GOT3 (cell line): ENCODE results near the gene SNRNP200.

Experiments used
- DNase-seq: peaks from one replicate; lab custom pipeline; 2025; ENCODE audit warnings: mixed read lengths; lab: John Stamatoyannopoulos, UW

Gene SNRNP200

DNA sequence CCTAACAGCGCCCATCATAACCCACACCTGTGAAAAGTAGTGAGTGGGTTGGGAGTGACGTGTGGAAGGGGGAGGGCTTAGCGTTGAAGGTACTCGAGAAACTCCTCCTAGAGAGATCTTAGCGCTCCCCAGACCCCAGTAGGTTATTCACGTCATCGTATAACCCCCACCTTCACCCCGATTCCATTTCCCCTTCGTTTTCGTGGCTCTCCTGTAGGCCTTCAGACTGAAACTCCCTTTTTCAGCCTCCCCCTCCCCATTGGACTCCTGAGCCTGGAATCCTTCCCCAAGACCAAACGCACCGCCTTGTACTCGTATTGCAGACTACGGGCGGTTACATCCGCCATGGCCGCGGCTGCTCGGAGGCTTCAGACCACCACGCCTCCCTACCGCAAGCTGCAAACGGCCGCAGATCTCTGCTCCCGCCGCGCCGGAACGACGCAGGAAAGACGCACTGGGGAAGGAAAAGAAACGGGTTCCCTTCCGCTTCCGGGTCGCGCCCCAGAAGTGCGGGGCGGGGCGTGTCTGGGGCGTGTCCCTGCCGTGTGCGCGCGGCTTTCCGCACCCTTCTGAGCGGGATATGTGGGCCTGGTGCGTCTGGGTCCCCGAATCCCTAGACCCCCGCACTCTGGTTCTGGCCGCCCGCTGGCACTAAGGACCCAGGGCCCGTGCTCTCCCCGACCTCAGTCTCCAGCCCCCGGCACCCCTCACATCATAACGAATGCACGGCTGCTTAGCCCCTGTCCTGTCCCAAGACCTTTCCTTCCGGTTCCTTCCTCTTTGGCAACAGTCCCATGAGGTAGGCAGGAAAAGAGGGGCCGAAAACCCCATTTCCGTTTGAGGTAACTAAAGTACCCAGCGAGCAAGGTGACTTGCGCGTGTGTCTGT lies at the start of gene SNRNP200:
SNRNP200 (minus strand) TSS at position 456 of the 888 bp plus-strand sequence; CDS start at position 347, 109 bp downstream.
- peak; percentile 51 for DNase-seq

DNA sequence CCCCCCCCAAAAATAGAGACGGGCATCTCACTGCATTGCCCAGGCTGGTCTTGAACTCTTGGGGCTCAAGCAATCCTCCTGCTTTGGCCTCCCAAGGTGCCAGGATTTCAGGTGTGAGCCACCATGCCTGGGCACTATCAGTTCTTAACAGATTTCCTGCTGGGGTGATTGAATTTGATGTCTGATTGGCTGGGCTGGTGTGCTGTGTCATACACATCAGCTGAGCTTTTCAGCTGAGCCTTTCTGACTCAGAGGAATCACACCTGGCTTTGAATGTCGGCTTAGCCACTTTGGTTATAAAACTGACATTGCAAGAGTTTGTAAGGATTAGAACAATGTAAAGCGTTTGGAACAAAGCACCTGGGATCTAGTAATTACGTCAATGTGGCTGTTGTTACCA lies 49.1 kb upstream of the SNRNP200 start:
- DNase-seq: no peak

DNA sequence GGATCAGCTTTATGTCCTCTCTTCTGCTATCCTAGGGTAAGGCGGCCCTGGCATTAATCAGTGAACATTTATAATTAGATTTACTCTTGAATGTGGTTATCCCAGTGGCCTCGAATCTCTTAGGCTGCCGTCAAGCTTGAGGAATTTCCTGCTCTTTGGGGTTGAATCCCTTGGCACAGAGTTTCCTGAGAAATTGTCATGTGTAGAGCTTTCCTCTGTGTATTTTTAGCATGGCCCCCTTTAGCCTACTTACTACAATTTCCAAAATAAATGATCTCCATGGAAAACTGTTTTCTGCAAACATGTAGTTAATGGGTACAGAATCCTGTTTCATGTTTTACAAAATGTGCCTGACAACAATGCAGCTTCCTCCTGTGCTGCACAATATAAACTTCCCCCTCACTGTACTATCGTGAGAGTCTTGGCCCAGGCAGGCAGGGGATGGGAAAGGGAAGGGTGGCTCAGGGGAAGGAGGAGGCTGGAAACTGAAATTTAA lies 48.3 kb upstream of the SNRNP200 start:
- peak; percentile 8 for DNase-seq

DNA sequence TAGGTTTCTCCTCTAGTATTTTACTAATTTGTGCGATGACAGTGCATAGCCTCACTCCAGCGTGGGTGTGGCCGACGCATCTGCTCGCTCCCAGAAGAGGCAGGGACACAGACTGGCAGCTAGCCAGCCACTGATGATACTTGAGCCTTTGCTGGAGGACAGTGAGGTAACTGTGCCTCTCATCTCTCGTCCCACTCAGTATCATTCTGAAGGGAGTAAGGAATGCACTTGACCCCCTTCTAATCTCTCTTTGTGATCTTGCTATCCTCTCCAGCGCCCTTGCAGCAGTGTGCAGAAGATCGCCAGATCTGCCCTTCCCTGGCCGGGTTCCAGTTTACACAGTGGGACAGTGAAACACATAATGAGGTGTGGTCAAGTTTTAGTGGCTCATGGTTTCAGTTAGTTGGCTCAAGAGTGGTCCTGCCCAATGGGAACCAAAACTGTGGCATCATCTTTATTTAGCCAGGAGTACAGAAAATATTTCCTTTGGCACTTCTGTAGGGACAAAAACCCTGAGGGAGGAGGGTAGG lies 47.8 kb upstream of the SNRNP200 start:
- no peak for DNase-seq

DNA sequence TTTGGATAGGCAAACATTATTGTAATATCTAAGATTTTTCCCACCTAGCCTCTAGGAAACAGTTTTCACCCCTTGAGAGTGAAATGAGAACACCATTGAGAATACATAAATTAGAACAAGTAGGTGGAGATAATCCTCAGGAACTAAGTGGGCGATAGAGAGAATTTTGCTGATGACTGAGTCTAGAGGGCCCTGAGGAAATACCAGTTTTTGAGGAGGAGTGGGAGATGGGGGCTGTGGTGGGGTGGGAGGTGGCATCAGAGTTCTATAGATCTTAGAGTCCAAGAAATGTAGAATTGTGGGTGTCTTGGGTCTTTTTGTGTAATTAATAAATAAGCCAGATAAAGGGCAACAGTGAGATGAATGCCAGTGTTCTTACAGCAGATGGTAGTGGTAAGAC lies 42.0 kb upstream of the SNRNP200 start:
- no peak for DNase-seq

DNA sequence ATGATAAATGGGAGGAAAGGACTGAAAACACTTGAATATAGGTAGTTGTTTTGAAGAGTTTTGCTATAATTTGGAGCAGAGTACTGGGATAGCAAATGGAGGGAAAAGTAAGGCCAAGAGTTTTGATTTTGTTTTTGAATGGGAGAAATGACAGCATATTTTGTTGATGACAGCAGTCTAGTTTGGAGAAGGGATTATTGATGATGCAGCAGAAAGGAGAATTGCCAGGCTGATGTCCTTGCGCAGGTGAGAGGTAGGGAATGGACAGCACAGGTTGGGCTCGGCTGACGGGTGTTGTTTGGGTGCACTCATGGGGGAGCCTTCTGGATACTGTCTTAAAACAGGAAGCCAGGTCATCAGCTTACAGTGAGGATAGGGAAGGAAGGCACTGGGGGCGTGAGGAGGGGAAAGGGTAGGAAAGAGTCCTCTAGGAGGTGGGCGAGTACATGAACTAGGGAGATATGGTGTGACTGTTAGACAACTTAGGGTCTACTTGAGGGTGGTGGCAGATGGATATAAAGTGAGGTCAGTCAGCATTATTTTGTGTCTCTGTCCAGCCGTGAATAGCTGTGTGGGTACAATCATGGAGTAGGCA lies 40.6 kb upstream of the SNRNP200 start:
- no peak for DNase-seq

DNA sequence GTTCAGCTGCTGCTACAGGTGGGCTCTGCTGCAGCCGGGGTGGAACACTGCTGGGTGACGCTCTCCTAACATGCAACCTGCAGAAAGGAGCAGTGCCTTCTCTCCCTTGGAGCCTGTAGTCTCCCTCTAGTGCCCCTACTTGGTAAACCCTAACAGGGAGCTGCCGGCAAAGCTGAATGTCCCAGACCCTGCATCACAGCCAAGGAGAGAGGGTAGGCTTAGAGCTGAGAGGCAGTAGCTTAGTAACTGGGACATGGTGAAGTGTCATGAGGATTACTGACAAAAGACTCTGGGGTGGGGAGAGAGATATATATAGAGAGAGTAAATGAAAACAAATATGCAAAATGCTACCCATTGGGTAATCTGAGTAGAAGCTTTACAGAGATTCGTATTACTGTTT lies 40.1 kb upstream of the SNRNP200 start:
- DNase-seq: no peak

DNA sequence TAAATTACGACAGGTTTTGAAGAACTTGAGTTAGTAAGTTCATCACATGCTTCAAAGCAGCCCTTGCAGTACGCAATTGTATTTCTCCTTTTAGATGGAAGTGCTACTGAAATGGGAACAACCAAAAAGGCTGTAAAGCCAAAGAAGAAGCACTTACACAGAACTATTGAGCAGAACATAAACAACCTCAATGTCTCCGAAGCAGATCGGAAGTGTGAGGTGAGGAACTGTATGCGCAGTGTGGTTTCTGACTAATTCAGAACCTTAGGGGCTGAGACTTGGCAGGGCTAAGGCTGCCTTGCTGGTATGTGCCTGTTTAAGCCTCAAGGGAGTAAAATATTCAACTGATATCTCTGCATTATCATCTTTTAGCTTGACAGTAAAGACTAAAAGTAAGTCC lies 38.7 kb upstream of the SNRNP200 start:
- no peak for DNase-seq

DNA sequence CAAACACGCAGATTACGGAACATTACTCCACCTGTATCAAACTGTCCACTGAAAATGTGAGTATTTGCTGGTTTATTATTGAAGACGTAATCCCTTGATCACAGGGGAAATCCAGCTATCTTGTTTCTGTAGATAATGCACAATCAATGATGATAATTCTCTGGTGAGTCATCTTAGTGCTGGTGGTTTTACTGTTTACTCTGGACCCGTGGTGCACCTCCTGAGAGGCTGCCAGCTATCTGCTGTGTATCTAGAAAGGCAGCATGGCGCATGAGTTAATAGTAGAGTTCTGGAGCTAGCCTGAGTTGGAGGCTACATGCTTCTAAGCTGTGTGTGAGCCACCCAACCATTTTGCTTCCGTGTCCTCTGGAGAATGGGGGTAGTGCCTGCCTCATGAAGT lies 36.7 kb upstream of the SNRNP200 start:
- DNase-seq: no peak

DNA sequence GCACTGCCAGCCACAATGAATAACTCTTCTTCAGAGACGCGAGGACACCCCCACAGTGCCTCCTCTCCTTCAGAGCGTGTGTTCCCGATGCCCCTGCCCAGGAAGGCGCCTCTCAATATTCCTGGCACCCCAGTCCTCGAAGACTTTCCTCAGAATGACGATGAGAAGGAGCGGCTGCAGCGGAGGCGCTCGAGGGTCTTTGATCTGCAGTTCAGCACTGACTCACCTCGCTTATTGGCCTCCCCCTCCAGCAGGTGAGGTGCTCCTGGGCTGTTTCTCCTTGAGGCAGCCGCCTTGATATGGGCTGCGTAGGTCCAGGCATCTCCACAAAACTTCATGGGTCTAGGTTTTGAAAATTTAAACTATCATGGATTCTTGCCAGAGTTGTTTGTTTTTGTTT lies 36.3 kb upstream of the SNRNP200 start:
- no peak for DNase-seq

DNA sequence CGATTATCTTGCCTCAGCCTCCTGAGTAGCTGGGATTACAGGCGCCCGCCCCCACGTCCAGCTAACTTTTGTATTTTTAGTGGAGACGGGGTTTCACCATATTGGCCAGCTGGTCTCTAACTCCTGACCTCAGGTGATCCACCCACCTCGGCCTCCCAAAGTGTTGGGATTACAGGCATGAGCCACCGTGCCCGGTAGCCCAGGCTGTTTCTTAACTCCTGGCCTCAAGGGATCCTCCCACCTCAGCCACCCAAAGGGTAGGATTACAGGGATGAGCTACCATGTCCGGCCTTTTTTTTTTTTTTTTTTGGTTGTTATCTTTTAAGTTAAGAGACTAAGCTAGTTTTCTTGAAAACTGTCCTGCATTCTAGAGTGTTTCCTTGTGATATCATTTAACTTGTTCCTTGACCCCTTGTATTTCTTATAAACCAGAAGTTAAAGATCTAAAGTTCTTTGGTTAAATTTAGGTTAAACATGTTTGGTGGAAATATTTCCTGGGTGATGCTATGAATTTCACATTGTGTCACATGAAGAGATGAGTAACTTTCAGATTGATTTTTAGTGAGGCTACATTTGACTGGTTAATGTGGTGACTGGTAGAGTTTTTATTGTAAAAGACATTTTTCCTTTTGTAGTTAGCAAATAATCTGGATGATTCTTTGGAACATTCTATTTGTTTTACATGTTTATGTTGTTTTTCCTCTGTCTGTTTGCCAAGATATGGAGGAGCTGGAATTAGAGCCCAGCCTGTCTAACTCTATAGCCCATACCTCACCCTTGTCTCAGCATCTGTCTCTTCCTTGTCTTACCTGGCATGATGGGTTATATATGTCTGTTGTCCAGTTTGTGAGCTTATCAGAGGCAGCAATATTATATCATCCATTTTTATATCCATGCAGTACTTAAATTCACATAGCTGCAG lies 35.4 kb upstream of the SNRNP200 start:
- DNase-seq: no peak

DNA sequence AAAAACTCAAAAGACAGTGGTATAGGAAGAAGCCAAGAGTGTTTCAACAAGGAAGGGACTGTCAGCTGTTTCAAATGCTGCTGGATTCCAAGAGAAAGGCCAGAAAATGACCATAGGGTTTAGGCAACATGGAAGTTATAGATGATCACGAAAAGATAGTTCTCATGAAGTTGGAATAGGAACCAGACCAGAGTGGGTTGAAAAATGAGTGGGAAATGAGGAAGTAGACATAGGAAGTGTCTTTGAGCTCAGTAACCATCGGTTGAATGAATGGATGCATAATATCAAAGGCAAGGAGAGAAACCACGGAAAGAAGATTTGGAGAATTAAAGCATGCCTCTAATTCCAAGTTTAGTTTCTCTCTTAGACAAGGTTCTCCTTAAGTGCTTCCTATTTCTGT lies 31.5 kb upstream of the SNRNP200 start:
- DNase-seq: no peak

DNA sequence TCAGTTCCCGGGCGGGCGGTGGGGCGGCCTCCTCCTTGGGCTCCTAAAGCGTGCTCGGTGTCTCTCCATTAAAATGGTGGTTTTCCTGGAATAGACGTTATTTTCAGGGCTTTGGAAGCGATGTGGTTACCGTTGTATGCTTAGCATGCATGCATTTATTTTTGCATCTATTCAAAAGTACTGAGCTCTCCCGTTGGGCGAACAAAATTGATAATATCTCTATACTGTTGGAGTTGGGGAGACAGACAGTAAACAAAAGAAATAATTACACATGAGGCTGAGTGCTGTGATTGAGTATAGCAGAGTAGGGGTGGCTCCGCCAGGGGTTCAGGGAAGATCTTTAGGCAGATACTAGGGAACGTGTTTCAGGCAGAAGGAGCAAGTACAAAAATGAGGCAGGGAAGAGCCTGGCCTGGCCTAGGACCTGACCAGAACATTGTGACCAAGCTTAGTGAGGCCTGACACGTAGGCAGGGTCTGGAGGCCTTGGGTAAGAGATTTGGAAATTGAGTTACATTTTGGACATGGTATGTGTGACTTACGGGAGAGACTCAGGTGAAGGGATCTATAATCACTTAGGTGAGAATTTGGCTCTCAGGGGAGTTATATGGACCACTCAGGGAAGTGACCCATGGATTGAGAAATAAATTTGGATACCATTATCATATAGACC lies 30.9 kb upstream of the SNRNP200 start:
- DNase-seq: no peak

DNA sequence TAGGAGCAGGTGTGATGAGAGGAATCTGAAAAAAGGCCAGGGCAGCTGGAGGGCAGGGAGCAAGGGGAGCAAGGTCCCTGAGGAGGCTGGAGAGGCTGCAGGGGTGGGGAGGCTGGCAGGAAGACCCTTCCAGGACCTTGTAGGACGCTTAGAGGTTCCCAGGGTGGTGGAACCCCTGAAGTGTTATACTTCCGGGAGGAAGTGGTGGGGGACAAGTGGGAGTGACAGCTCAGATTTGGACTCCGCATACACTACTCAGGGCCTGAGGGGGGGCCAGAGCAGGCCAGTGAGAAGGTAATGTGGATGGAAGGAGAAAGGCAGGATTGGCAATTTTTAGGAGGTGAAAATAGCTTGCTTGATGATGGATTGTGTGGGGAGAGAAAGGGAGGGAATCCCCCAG lies 28.4 kb upstream of the SNRNP200 start:
- no peak for DNase-seq

DNA sequence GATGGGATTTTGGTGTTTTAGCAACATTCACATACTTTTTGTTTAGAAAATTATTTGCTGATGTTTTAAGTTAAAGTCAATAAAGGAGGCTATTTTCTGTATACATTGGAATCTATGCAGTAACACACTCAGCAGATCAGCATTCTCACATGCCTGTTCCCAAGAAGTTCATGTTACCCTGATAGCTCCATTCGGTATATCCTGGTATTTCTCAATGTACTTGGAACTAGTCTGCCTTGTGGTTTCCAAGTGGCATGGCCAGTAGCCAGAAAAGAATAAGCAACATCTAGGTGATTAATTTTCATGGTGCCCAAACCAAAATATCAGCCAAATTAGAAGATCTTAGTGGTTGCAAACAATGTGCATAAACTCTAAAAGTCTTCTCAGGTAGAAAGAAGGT lies 25.1 kb upstream of the SNRNP200 start:
- no peak for DNase-seq

DNA sequence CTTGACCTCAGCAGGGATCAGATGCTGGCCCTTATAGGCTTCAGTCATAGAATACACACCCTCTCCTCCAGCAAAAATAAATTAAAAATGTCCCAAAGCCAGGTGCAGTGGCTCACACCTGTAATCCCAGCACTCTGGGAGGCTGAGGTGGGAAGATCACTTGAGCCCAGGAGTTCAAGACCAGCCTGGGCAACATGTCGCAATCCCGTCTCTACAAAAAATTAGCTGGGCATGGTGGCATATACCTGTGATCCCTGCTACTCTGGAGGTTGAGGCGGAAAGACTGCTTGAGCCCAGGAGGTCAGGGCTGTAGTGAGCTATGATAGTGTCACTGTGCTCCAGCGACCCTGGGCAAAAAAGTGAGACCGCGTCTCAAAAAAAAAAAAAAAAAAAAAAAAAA lies 24.5 kb upstream of the SNRNP200 start:
- DNase-seq: no peak

DNA sequence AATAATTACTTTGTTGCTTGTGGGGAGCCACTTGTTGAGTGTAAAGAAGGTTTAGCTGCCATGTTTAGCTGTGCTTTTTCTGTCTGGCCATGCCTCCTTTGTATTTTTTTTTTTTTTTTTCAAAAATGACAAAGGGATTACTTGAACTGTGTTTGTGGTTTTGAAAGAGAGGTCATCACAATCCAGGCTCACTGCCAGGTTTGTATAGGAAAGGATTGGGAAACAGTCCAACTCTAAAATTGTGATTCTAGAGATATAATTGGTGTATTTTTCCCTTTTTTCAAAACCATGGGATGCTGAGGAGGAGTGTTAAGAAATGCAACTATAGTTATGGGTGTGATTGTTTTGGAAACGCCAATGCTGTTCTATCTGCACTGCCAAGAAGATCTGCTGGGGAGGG lies 24.1 kb upstream of the SNRNP200 start:
- no peak for DNase-seq

DNA sequence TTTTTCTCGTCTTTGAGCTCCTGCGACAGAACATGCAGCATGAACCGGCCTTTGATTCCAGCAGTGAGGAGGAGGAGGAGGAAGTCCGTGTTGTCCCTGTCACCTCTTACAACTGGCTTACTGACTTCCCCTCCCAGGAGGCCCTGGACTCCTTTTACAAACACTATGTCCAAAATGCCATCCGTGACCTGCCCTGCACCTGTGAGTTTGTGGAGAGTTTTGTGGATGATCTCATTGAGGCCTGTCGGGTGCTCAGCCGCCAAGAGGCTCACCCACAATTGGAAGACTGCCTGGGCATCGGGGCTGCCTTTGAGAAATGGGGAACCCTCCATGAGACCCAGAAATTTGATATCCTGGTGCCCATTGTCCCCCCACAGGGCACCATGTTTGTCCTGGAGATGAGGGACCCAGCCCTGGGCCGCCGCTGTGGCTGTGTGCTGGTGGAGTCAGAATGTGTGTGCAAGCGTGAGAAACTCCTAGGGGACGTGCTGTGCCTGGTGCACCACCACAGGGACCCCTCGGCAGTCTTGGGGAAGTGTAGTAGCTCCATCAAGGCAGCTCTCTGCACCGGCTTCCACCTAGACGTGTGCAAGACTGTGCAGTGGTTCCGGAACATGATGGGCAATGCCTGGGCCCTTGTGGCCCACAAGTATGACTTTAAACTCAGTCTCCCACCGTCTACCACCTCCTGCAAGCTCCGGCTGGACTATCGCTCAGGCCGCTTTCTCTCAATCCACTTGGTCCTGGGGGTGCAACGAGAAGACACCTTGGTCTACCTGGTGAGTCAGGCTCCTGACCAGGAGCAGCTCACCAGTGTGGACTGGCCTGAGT lies 21.9 kb upstream of the SNRNP200 start:
- no peak for DNase-seq

DNA sequence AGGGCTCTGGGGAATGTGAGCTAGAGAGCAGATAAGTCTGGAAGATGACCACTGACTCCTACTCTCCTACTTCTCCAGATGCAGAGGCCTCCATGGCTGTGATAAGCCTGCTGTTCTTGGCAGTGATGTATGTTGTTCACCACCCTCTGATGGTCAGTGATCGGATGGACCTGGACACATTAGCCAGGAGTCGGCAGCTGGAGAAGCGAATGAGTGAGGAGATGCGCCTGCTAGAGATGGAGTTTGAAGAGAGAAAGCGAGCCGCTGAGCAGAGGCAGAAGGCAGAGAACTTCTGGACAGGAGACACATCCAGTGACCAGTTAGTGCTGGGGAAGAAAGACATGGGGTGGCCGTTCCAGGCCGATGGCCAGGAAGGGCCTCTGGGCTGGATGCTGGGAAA lies 21.2 kb upstream of the SNRNP200 start:
- no peak for DNase-seq

DNA sequence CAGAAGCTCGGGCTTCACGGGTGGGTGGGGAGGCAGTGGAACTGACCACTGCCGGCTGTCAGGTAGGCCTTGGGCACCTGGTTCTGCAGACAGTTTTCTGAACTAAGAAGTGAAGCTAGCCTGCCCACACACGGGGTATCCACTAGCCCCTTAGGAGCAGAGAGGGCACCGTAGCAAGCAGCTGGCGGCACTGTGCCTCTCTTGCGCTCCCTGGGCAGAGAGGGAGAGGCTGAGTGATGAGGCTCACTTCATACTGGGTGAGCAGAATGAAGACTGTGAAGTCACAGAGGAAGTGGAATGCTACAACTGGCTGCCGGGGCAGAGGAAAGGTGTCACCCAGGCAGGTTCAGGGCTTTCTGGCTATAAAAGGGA lies 20.5 kb upstream of the SNRNP200 start:
- no peak for DNase-seq
